ENCODE measurements around the gene SLC6A19.
A peak's percentile ranks its signal among the peaks of the same experiment; 100 is the strongest.

SLC6A19 gene

GRCh38 chr5:1167728-1168709 lies 33.4 kb upstream of the SLC6A19 start:
- DNase-seq (ENCODE audit: insufficient read length) = peak; percentile 79
- no peak for TF ChIP-seq POLR2AphosphoS5 (IDR thresholded peaks at IDR 0.05; ENCODE audit: low read depth, low read length)
- TF ChIP-seq POLR2A (IDR thresholded peaks at IDR 0.05; ENCODE audit: low read depth, low read length) = no peak
- TF ChIP-seq TAF1 (IDR thresholded peaks at IDR 0.05; ENCODE audit: borderline replicate concordance, low read depth, low read length) = no peak
- FAIRE-seq = peak; percentile 80

- TF ChIP-seq POLR2A (IDR thresholded peaks at IDR 0.05; ENCODE audit: low read depth, low read length) (no peak), POLR2AphosphoS5 (IDR thresholded peaks at IDR 0.05; ENCODE audit: low read depth, low read length) (no peak), TAF1 (IDR thresholded peaks at IDR 0.05; ENCODE audit: borderline replicate concordance, low read depth, low read length) (no peak)
- DNase-seq (ENCODE audit: insufficient read length) (no peak), FAIRE-seq (no peak)
Observed at GRCh38 chr5:1168796-1169195, 32.6 kb upstream of the SLC6A19 start.

- FAIRE-seq = no peak
- DNase-seq (ENCODE audit: insufficient read length) = no peak
- no peak for TF ChIP-seq POLR2AphosphoS5 (IDR thresholded peaks at IDR 0.05; ENCODE audit: low read depth, low read length)
- no peak for TF ChIP-seq POLR2A (IDR thresholded peaks at IDR 0.05; ENCODE audit: low read depth, low read length)
- TF ChIP-seq TAF1 (IDR thresholded peaks at IDR 0.05; ENCODE audit: borderline replicate concordance, low read depth, low read length) = no peak
Observed at GRCh38 chr5:1169211-1170115, 31.9 kb upstream of the SLC6A19 start.

GRCh38 chr5:1171340-1171941 lies 30.0 kb upstream of the SLC6A19 start:
- TF ChIP-seq POLR2AphosphoS5 (IDR thresholded peaks at IDR 0.05; ENCODE audit: low read depth, low read length) (no peak), POLR2A (IDR thresholded peaks at IDR 0.05; ENCODE audit: low read depth, low read length) (no peak)

GRCh38 chr5:1172007-1172581 lies 29.3 kb upstream of the SLC6A19 start:
- FAIRE-seq = no peak

More at GRCh38 chr5:1171340-1171941, 30.0 kb upstream of the SLC6A19 start:
- FAIRE-seq (no peak), DNase-seq (ENCODE audit: insufficient read length) (no peak)

GRCh38 chr5:1172670-1173404 lies 28.6 kb upstream of the SLC6A19 start:
- DNase-seq (ENCODE audit: insufficient read length) (no peak), FAIRE-seq (no peak)
- TF ChIP-seq POLR2A (IDR thresholded peaks at IDR 0.05; ENCODE audit: low read depth, low read length) (no peak), POLR2AphosphoS5 (IDR thresholded peaks at IDR 0.05; ENCODE audit: low read depth, low read length) (no peak), TAF1 (IDR thresholded peaks at IDR 0.05; ENCODE audit: borderline replicate concordance, low read depth, low read length) (no peak)

More at GRCh38 chr5:1172007-1172581, 29.3 kb upstream of the SLC6A19 start:
- TF ChIP-seq POLR2A (IDR thresholded peaks at IDR 0.05; ENCODE audit: low read depth, low read length) = no peak
- no peak for TF ChIP-seq TAF1 (IDR thresholded peaks at IDR 0.05; ENCODE audit: borderline replicate concordance, low read depth, low read length)
- no peak for TF ChIP-seq POLR2AphosphoS5 (IDR thresholded peaks at IDR 0.05; ENCODE audit: low read depth, low read length)
- DNase-seq (ENCODE audit: insufficient read length) = no peak

GRCh38 chr5:1173485-1174070 lies 27.8 kb upstream of the SLC6A19 start:
- FAIRE-seq (no peak), DNase-seq (ENCODE audit: insufficient read length) (no peak)
- TF ChIP-seq POLR2A (IDR thresholded peaks at IDR 0.05; ENCODE audit: low read depth, low read length) = no peak
- no peak for TF ChIP-seq TAF1 (IDR thresholded peaks at IDR 0.05; ENCODE audit: borderline replicate concordance, low read depth, low read length)
- TF ChIP-seq POLR2AphosphoS5 (IDR thresholded peaks at IDR 0.05; ENCODE audit: low read depth, low read length) = no peak

GRCh38 chr5:1174122-1174936 lies 27.1 kb upstream of the SLC6A19 start:
- TF ChIP-seq POLR2AphosphoS5 (IDR thresholded peaks at IDR 0.05; ENCODE audit: low read depth, low read length) (no peak), TAF1 (IDR thresholded peaks at IDR 0.05; ENCODE audit: borderline replicate concordance, low read depth, low read length) (no peak), POLR2A (IDR thresholded peaks at IDR 0.05; ENCODE audit: low read depth, low read length) (no peak)
- FAIRE-seq (no peak), DNase-seq (ENCODE audit: insufficient read length) (no peak)

- TF ChIP-seq POLR2A (IDR thresholded peaks at IDR 0.05; ENCODE audit: low read depth, low read length) (no peak), TAF1 (IDR thresholded peaks at IDR 0.05; ENCODE audit: borderline replicate concordance, low read depth, low read length) (no peak), POLR2AphosphoS5 (IDR thresholded peaks at IDR 0.05; ENCODE audit: low read depth, low read length) (no peak)
- DNase-seq (ENCODE audit: insufficient read length) = no peak
- no peak for FAIRE-seq
Observed at GRCh38 chr5:1175015-1175414, 26.4 kb upstream of the SLC6A19 start.

Data from GM12892 (cell line).